Measurements from ENCODE around the gene TNKS1BP1.
"Not testable (repeated sequence)": the region's sequence is repeated elsewhere in the genome, so short reads cannot be mapped to it uniquely, and the experiment has no call there.

The TNKS1BP1 gene

GRCh38 chr11:57324886-57325734 is at the start of gene TNKS1BP1:
TNKS1BP1 (minus strand) TSS chr11:57324952; CDS start chr11:57321885, 3,067 bp downstream.
- H3K4me1 Mint-ChIP-seq, result peaks cover 61% of the 10 kb centered on the region
- DNase-seq (ENCODE audit: low spot score in 2 of 2) (peak; percentile 78 to 94), ATAC-seq (peak; percentile 92)
- peak within 1 kb of the TSS; percentile 78 for H3K4me3 Mint-ChIP-seq
- H3K36me3 Mint-ChIP-seq, result peaks cover 54% of the 10 kb centered on the region
- H3K27ac Mint-ChIP-seq, result peak within 1 kb of the TSS; percentile 93
- no peaks in the 10 kb centered on the region for H3K9me3 Mint-ChIP-seq

DNA sequence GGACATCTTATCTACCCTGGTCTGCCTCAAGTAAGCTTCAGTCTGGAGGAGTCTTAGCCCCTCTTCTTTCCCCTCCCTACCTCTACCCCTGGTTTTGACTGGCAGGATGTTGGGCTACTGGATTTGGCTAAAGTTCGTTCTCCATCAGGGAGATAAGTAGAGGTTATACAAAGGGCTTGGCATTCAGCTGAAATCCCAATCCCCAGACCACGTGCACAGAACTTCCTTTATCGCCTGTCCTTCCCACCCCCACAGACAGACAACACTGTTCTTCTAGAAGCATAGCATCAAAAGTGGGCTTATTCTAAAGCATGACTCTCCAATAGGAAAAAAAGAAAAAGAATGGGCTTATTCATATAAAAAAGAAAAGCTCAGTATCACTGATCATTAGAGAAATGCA is 48.4 kb upstream of the TNKS1BP1 start:
- no peaks in the 10 kb centered on the region for H3K9me3 Mint-ChIP-seq
- H3K36me3 Mint-ChIP-seq, result no peaks in the 10 kb centered on the region

GRCh38 chr11:57370941-57371340 is 46.2 kb upstream of the TNKS1BP1 start:
- Mint-ChIP-seq H3K9me3 (no peaks in the 10 kb centered on the region), H3K27ac (peak overlapping the region; percentile 50), H3K4me3 (no peak overlapping the region), H3K36me3 (no peaks in the 10 kb centered on the region), H3K4me1 (no peaks in the 10 kb centered on the region)
- no peak for DNase-seq (ENCODE audit: low spot score in 2 of 2)
- no peak for ATAC-seq

More for the DNA sequence above, 48.4 kb upstream of the TNKS1BP1 start:
- no peak for ATAC-seq
- DNase-seq (ENCODE audit: low spot score in 2 of 2), result no peak
- Mint-ChIP-seq H3K4me1 (no peaks in the 10 kb centered on the region), H3K27ac (no peak overlapping the region), H3K4me3 (no peak overlapping the region)

DNA sequence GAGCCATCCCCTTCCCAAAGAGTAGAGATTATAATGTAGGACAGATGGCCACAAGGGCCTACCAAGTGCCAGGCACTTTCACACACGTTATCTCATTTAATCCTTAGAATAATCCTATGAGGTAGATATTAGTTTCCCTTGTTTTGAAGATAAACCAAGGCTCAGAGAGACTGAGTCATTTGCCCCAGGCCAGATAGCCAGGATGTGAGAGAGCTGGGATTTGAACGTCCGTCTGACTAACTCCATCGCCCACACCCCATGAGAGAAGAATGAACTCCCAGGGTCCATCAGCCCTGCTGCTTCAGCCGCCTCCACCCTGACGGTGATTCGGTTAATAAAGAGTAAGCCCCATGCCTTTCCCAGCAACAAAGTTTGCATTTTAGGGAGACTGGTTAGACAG is 45.5 kb upstream of the TNKS1BP1 start:
- Mint-ChIP-seq H3K4me1 (no peaks in the 10 kb centered on the region), H3K4me3 (no peak overlapping the region), H3K27ac (peak overlapping the region; percentile 50), H3K9me3 (no peaks in the 10 kb centered on the region), H3K36me3 (no peaks in the 10 kb centered on the region)
- ATAC-seq, result no peak
- DNase-seq (ENCODE audit: low spot score in 2 of 2), result no peak

DNA sequence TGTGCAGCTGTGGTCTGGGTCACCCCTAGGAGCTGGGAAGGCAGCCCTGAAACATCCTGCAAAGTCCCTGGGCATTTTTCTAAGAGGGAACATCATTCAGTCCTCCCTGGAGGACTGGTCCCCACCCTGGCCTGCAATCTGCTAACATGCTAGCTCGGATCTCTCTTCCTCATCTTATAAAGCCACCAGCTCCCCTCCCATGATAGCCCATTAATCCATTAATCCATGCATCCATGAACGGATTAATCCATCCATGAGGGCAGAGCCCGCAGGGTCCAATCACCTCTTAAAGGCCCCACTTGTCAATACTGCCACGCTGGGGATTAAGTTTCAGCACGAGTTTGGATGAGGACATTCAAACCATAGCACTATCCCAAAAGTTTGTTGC is 44.1 kb upstream of the TNKS1BP1 start:
- no peak overlapping the region for H3K27ac Mint-ChIP-seq
- H3K4me1 Mint-ChIP-seq, result no peaks in the 10 kb centered on the region
- H3K36me3 Mint-ChIP-seq, result no peaks in the 10 kb centered on the region
- no peak for ATAC-seq
- no peaks in the 10 kb centered on the region for H3K9me3 Mint-ChIP-seq
- no peak overlapping the region for H3K4me3 Mint-ChIP-seq
- DNase-seq (ENCODE audit: low spot score in 2 of 2), result no peak

GRCh38 chr11:57368106-57368844 is 43.5 kb upstream of the TNKS1BP1 start:
- Mint-ChIP-seq H3K36me3 (no peaks in the 10 kb centered on the region), H3K27ac (no peak overlapping the region), H3K9me3 (no peaks in the 10 kb centered on the region), H3K4me1 (no peaks in the 10 kb centered on the region), H3K4me3 (no peak overlapping the region)
- DNase-seq (ENCODE audit: low spot score in 2 of 2) (no peak), ATAC-seq (no peak)

DNA sequence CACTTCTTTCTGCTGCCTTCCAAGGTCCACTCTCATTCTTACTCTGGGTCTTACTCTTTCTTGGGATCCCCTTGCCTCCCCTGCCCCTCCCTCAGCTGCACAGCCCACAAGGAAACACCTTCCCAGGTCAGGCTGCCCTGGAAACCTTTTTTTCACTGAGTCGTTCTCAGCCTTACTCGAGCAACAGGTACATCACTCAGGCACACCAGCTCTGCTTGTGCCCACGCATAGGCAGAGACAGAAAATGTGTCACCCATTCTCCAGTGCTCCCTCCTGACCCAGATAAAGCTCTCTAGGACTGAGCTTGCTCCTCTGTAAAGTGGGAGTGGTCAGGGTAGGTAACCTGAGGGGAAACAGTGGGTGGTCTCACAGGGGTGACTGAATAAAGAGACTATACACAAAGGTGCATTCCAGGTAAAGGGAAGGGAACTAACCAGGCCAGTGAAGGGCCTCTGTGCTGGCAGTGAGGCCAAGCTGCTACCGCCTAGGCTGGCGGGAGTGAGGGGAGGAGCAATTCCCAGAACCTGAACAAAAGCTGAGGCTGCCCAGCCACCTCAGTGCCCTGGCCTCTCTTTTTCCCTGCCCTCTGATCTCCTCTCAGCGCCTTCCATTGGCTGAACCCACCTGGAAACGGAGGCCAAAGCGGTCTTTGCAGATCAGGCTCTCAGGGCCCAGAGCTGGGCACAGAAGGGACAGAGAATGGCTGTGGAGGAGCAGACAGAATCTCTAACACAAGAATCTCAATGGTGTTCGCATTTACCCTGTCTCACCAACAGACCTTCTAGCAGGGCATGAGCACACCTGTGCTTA is 40.3 kb upstream of the TNKS1BP1 start:
- H3K9me3 Mint-ChIP-seq, result no peaks in the 10 kb centered on the region
- ATAC-seq (no peak), DNase-seq (ENCODE audit: low spot score in 2 of 2) (no peak)
- H3K27ac Mint-ChIP-seq, result no peak overlapping the region
- H3K4me1 Mint-ChIP-seq, result no peaks in the 10 kb centered on the region
- H3K36me3 Mint-ChIP-seq, result no peaks in the 10 kb centered on the region
- H3K4me3 Mint-ChIP-seq, result no peak overlapping the region

- H3K27ac Mint-ChIP-seq, result no peak overlapping the region
- H3K4me1 Mint-ChIP-seq, result no peaks in the 10 kb centered on the region
- H3K4me3 Mint-ChIP-seq, result no peak overlapping the region
- H3K9me3 Mint-ChIP-seq, result no peaks in the 10 kb centered on the region
- no peak for DNase-seq (ENCODE audit: low spot score in 2 of 2)
- no peak for ATAC-seq
- H3K36me3 Mint-ChIP-seq, result no peaks in the 10 kb centered on the region
Measured at GRCh38 chr11:57363131-57364080, 38.7 kb upstream of the TNKS1BP1 start.

DNA sequence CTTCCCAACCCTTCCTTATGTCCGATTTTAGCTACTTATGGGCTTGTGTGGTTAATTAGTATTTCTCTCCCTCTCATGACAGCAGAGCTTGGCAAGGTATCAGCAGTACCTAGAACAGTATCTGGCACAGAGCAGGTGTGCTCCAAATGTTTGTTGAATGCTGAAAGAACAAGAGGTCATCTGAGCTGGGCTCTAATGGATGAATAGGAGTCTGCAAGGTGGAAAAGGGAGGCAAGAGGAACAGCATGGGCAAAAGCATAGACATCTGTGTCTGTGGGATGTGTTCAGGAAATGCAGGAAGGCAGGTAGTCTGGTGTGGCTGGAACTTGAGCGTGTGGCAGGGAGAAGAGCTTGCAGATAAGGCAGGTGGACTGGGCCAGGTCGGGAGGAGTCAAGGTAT is 37.2 kb upstream of the TNKS1BP1 start:
- Mint-ChIP-seq H3K27ac (no peak overlapping the region), H3K4me3 (no peak overlapping the region), H3K4me1 (no peaks in the 10 kb centered on the region), H3K36me3 (no peaks in the 10 kb centered on the region), H3K9me3 (no peaks in the 10 kb centered on the region)
- ATAC-seq (no peak), DNase-seq (ENCODE audit: low spot score in 2 of 2) (no peak)

DNA sequence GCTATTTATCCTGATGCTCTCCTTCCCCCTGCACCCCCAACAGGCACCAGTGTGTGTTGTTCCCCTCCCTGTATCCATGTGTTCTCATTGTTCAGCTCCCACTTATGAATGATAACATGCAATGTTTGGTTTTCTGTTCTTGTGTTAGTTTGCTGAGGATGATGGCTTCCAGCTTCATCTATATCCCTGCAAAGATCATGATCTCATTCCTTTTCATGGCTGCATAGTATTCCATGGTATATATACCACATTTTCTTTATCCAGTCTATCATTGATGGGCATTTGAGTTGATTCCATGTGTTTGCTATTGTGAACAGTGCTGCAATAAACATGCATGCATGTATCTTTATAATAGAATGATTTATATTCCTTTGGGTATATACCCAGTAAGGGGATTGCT is 36.7 kb upstream of the TNKS1BP1 start:
- not testable (repeated sequence) for DNase-seq (ENCODE audit: low spot score in 2 of 2); ATAC-seq; H3K27ac Mint-ChIP-seq; H3K4me1 Mint-ChIP-seq; H3K4me3 Mint-ChIP-seq; H3K36me3 Mint-ChIP-seq; H3K9me3 Mint-ChIP-seq

DNA sequence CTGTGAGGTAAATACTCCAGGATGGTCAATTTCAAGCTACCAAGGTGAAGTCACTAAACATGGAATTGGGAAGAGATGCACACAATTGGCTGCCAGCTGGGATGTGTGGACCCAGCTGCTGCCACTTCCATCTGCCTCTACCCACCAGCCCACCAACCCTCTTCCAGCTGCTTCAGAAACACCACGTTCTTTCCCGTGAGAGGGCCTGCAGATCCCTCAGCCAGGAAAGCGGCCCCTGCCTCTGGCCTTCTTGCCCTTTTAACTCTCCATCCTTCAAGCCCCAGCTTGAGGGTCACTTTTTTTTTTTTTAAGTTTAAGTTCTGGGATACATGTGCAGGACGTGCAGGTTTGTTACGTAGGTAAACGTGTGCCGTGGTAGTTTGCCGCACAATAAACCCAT is 36.2 kb upstream of the TNKS1BP1 start:
- Mint-ChIP-seq H3K9me3 (no peaks in the 10 kb centered on the region), H3K4me3 (no peak overlapping the region), H3K36me3 (no peaks in the 10 kb centered on the region), H3K27ac (no peak overlapping the region), H3K4me1 (no peaks in the 10 kb centered on the region)
- DNase-seq (ENCODE audit: low spot score in 2 of 2) (no peak), ATAC-seq (no peak)

GRCh38 chr11:57359896-57360690 is 35.3 kb upstream of the TNKS1BP1 start:
- DNase-seq (ENCODE audit: low spot score in 2 of 2), result no peak
- H3K27ac Mint-ChIP-seq, result no peak overlapping the region

DNA sequence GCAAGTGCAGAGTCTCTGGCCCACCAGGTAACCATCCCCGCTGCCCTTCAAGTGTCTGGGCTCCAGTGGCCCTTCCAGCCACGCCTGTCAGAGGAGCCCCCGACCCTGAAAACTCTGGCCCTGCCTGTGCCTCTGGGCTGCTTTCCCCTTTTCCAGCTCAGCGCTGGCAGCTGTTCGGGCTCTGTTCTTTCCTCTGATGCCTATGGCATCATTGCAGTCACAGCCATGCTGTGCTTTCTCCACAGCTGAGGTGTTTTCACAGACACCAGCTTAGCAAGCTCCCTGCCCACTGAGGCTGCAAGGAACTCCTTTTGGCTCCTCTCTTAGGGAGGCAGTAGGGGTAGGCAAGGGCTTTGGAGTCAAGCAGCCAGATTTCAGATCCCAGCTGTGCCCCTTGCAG is 34.6 kb upstream of the TNKS1BP1 start:
- Mint-ChIP-seq H3K4me3 (no peak overlapping the region), H3K27ac (no peak overlapping the region), H3K9me3 (no peaks in the 10 kb centered on the region), H3K36me3 (no peaks in the 10 kb centered on the region), H3K4me1 (no peaks in the 10 kb centered on the region)
- DNase-seq (ENCODE audit: low spot score in 2 of 2), result no peak
- ATAC-seq, result no peak

More at GRCh38 chr11:57359896-57360690, 35.3 kb upstream of the TNKS1BP1 start:
- H3K36me3 Mint-ChIP-seq, result no peaks in the 10 kb centered on the region
- H3K4me3 Mint-ChIP-seq, result no peak overlapping the region
- ATAC-seq, result no peak
- H3K4me1 Mint-ChIP-seq, result no peaks in the 10 kb centered on the region
- H3K9me3 Mint-ChIP-seq, result no peaks in the 10 kb centered on the region

- H3K4me3 Mint-ChIP-seq, result no peak overlapping the region
- no peaks in the 10 kb centered on the region for H3K36me3 Mint-ChIP-seq
- no peak overlapping the region for H3K27ac Mint-ChIP-seq
- no peak for ATAC-seq
- no peak for DNase-seq (ENCODE audit: low spot score in 2 of 2)
- no peaks in the 10 kb centered on the region for H3K4me1 Mint-ChIP-seq
- H3K9me3 Mint-ChIP-seq, result no peaks in the 10 kb centered on the region
Measured at GRCh38 chr11:57358991-57359390, 34.2 kb upstream of the TNKS1BP1 start.
